HepG2 (cell line): Measurements from ENCODE around the gene THEMIS. TPM values are rescaled to one million over a fixed set of nuclear protein-coding genes. Genes with fewer than 3 reads are reported as not detected.
A peak's percentile ranks its signal among the peaks of the same experiment; 100 is the strongest.

Experiments
- ATAC-seq: fragments of 200-7000 bp; cut with Tn5 transposase; 3 replicates; pipeline ENCODE4 v1.9.1; 2020; ENCODE audit warnings: mild to moderate bottlenecking, moderate library complexity
- BruUV-seq: library from RNA; stranded (reverse); fragments of 400-500 nt; replicated peaks from 2 replicates; lab custom pipeline; 2021; lab: Mats Ljungman, UMichigan
- CTCF ChIA-PET: fragments of 300-600 bp; formaldehyde crosslinking; extraction: SDS; loops from one replicate; lab custom pipeline; 2021; ENCODE audit warnings: low total read pairs, inconsistent platforms, low intra/inter-chr PET ratio; lab: Yijun Ruan, JAX
- POLR2A ChIA-PET: fragments of 350-600 bp; sonication (Branson Sonifier 250); formaldehyde crosslinking; loops from one replicate; lab custom pipeline; 2020; ENCODE audit warnings: antibody characterized with exemption, inconsistent platforms; lab: Yijun Ruan, JAX
- DNase-seq: peaks from one replicate; pipeline ENCODE4 v3.0.0-alpha.2; 2015; ENCODE audit warnings: low spot score
- FAIRE-seq: peaks from 3 replicates; lab custom pipeline; 2011; peaks lifted over from hg19 to GRCh38; lab: Jason Lieb, UNC
- H2AFZ ChIP-seq: one replicate; pipeline ENCODE4 v1.6.1; 2011; ENCODE audit warnings: low read length, inconsistent platforms
- H3K27ac ChIP-seq: fragments of 300-600 bp; 3 replicates; pipeline ENCODE4 v1.8.0; 2011; ENCODE audit warnings: mixed run types, mild to moderate bottlenecking, mixed read lengths, low read length, inconsistent platforms; ENCODE audit not compliant: insufficient read depth; ENCODE audit errors: extremely low read length
- H3K27me3 ChIP-seq, 2 experiments: fragments of 200-600 bp in 1 of 2; 2 replicates in 1 of 2; 3 replicates in 1 of 2; pipeline versions ENCODE4 v1.6.0 to v1.8.0; 2011; ENCODE audit warnings: low read length in 2 of 2, mild to moderate bottlenecking in 2 of 2, moderate library complexity in 2 of 2, inconsistent platforms in 1 of 2; ENCODE audit not compliant: insufficient read depth in 2 of 2, control insufficient read depth in 1 of 2
- H3K36me3 ChIP-seq, 2 experiments: fragments of 200-600 bp in 1 of 2; replicated peaks in 1 of 2; 2 replicates in 1 of 2; 3 replicates in 1 of 2; pipeline versions ENCODE4 v1.5.1 to v1.8.0; 2011; ENCODE audit warnings: low read length in 2 of 2, inconsistent platforms in 1 of 2; ENCODE audit not compliant: insufficient read depth in 2 of 2, control insufficient read depth in 1 of 2
- H3K4me1 ChIP-seq: 2 replicates; pipeline ENCODE4 v1.5.1; 2012; ENCODE audit warnings: low read length, inconsistent platforms; ENCODE audit not compliant: insufficient read depth
- H3K4me2 ChIP-seq: 2 replicates; pipeline ENCODE4 v1.6.0; 2011; ENCODE audit warnings: low read depth, low read length, inconsistent platforms
- H3K4me3 ChIP-seq, 3 experiments: fragments of 200-600 bp in 1 of 3; sonication (generic), shearing (Covaris generic) in 1 of 3; replicated peaks in 1 of 3; 2 replicates each; pipeline ENCODE4 v1.5.1; 2011 to 2016; ENCODE audit warnings: low read length in 3 of 3, inconsistent platforms in 2 of 3, low read depth in 2 of 3, mild to moderate bottlenecking in 2 of 3, control low read depth in 1 of 3, mixed read lengths in 1 of 3; ENCODE audit not compliant: insufficient read depth in 1 of 3
- H3K79me2 ChIP-seq: one replicate; pipeline ENCODE4 v1.6.1; 2011; ENCODE audit warnings: low read length, inconsistent platforms; ENCODE audit not compliant: insufficient read depth
- H3K9ac ChIP-seq: 2 replicates; pipeline ENCODE4 v1.6.0; 2011; ENCODE audit warnings: mild to moderate bottlenecking, low read depth, low read length, inconsistent platforms; ENCODE audit not compliant: insufficient read depth
- H3K9me3 ChIP-seq: 2 replicates; pipeline ENCODE4 v1.5.1; 2012; ENCODE audit warnings: mild to moderate bottlenecking, low read length
- H4K20me1 ChIP-seq: 2 replicates; pipeline ENCODE4 v1.6.0; 2011; ENCODE audit warnings: inconsistent platforms, mild to moderate bottlenecking, low read length, moderate library complexity; ENCODE audit not compliant: insufficient read depth
- MAFK ChIP-seq, 2 experiments: IDR thresholded peaks in 1 of 2; conservative IDR thresholded peaks in 1 of 2; 2 replicates each; pipeline ENCODE4 v1.6.1; 2011; ENCODE audit warnings: improper control_type of control experiment in 2 of 2, low read length in 2 of 2
- MTF2 ChIP-seq: sonication (generic); formaldehyde crosslinking; IDR thresholded peaks from 2 replicates; pipeline ENCODE4 v1.5.0; 2020; ENCODE audit warnings: missing genetic modification reagents, borderline replicate concordance
- NFE2L2 ChIP-seq: fragments of 150-350 bp; IDR thresholded peaks from 2 replicates; pipeline ENCODE4 v1.6.1; 2014; ENCODE audit warnings: low read length
- NR0B2 ChIP-seq: sonication (generic); formaldehyde crosslinking; IDR thresholded peaks from 2 replicates; pipeline ENCODE4 v1.4.0; 2020; ENCODE audit warnings: mild to moderate bottlenecking, missing genetic modification reagents
- PAWR ChIP-seq: sonication (generic); formaldehyde crosslinking; IDR thresholded peaks from 2 replicates; pipeline ENCODE4 v1.4.0; 2020; ENCODE audit warnings: missing genetic modification reagents, mild to moderate bottlenecking, borderline replicate concordance
- RBM22 ChIP-seq: fragments of 200-400 bp; formaldehyde crosslinking; optimal IDR thresholded peaks from 2 replicates; pipeline ENCODE3; 2017; ENCODE audit warnings: mild to moderate bottlenecking, low read length, moderate library complexity
- SP140L ChIP-seq: sonication (generic); formaldehyde crosslinking; IDR thresholded peaks from 2 replicates; pipeline ENCODE4 v1.4.0; 2020; ENCODE audit warnings: missing genetic modification reagents, borderline replicate concordance
- ZMAT3 ChIP-seq: sonication (generic); formaldehyde crosslinking; conservative IDR thresholded peaks from 2 replicates; pipeline ENCODE4 v1.7.0; 2021; ENCODE audit warnings: missing genetic modification reagents
- ZNF251 ChIP-seq: sonication (generic); formaldehyde crosslinking; IDR thresholded peaks from 2 replicates; pipeline ENCODE4 v1.9.0; 2021; ENCODE audit warnings: mild to moderate bottlenecking, missing genetic modification reagents
- ZNF530 ChIP-seq: sonication (generic); formaldehyde crosslinking; IDR thresholded peaks from 2 replicates; pipeline ENCODE4 v1.5.0; 2020; ENCODE audit warnings: low read depth, mild to moderate bottlenecking, missing genetic modification reagents
- ZNF563 ChIP-seq: sonication (generic); formaldehyde crosslinking; IDR thresholded peaks from 2 replicates; pipeline ENCODE4 v1.8.0; 2022; ENCODE audit warnings: mild to moderate bottlenecking, moderate library complexity, missing genetic modification reagents
- ZNF704 ChIP-seq: sonication (generic); formaldehyde crosslinking; IDR thresholded peaks from 2 replicates; pipeline ENCODE4 v1.8.1; 2023; ENCODE audit warnings: mild to moderate bottlenecking, inconsistent platforms, moderate library complexity, missing genetic modification reagents, borderline replicate concordance
- WGBS: methylation state at CpG from one replicate; pipeline ENCODE4 v1.1.6; 2017; ENCODE audit warnings: low lambda C conversion rate; 5-methylcytosine and 5-hydroxymethylcytosine counted together
- in situ Hi-C: cut with HindIII; loops from 2 replicates; pipeline ENCODE4 v1.10.0; 2017; ENCODE audit warnings: low pct_unique_long_range_greater_than_20kb; ENCODE audit not compliant: extremely low pct_ligation_motif_present
- intact Hi-C: fragments of 100-400 bp; cut with micrococcal nuclease; formaldehyde crosslinking; loops from one replicate; pipeline ENCODE4 v1.10.0; 2022; ENCODE audit not compliant: unreplicated experiment
- polyA plus RNA-seq, 8 experiments: library from polyadenylated mRNA; depleted of rRNA in 3 of 8; stranded (reverse) in 7 of 8; unstranded in 1 of 8; fragments of >200 nt; fragmentation: Illumina TruSeq in 4 of 8; extraction: Trizol in 4 of 8; gene quantifications; 2 replicates each; pipeline versions ENCODE4 v1.2.1 to v1.2.3, GENCODE V29; 2011 to 2016; ENCODE audit warnings: low read depth in 4 of 8, missing spikeins in 1 of 8, mixed read lengths in 1 of 8; ENCODE audit not compliant: insufficient read depth in 1 of 8
- total RNA-seq, 5 experiments: library from RNA; depleted of rRNA; stranded (reverse); fragments of >200 nt; fragmentation: Illumina TruSeq; extraction: Trizol; gene quantifications; 2 replicates each; pipeline ENCODE4 v1.2.3, GENCODE V29; 2016; ENCODE audit warnings: low read depth in 1 of 5

The THEMIS gene
- total and polyA plus RNA-seq, 2 of the 13 experiments (the other 11 are each of a cell fraction or from before 2014, with no cell fraction given) = not detected

- Histone ChIP-seq H2AFZ (no peak overlapping the region), H3K4me2 (no peak overlapping the region), H3K9ac (no peak overlapping the region), H3K4me3 (no peak overlapping the region), H3K9me3 (no peaks in the 10 kb centered on the region), H3K27ac (no peak overlapping the region), H4K20me1 (no peaks in the 10 kb centered on the region), H3K36me3 (no peaks in the 10 kb centered on the region), H3K27me3 (no peaks in the 10 kb centered on the region; a peak in 1 of 5 replicates), H3K79me2 (no peaks in the 10 kb centered on the region), H3K4me1 (no peaks in the 10 kb centered on the region)
- intact Hi-C loops = no loop called here
- in situ Hi-C loops = no loop called here
- POLR2A ChIA-PET = no interaction called here
- CTCF ChIA-PET = no interaction called here
- ATAC-seq (no peak), DNase-seq (no peak), FAIRE-seq (no peak)
- 51% methylated on average over 2 of the region's 2 CpGs for WGBS
- no peak for TF ChIP-seq ZNF251 (CRISPR knock-in tag)
- TF ChIP-seq NFE2L2 = peak; percentile 66
- peak; percentile 52 to 64 for TF ChIP-seq MAFK (conservative IDR thresholded peaks at IDR 0.05 in 1 of 2, IDR thresholded peaks at IDR 0.05 in 1 of 2; ENCODE audit: low read length in 2 of 2)
- BruUV-seq = no TSS peak
Observed at GRCh38 chr6:127946388-127946787, 45.5 kb upstream of the THEMIS start.

GRCh38 chr6:127945434-127946097, 44.7 kb upstream of the THEMIS start:
- Histone ChIP-seq H3K9ac (no peak overlapping the region), H3K27ac (no peak overlapping the region), H3K4me1 (no peaks in the 10 kb centered on the region), H4K20me1 (no peaks in the 10 kb centered on the region), H3K79me2 (no peaks in the 10 kb centered on the region), H2AFZ (no peak overlapping the region), H3K9me3 (no peaks in the 10 kb centered on the region), H3K4me3 (no peak overlapping the region), H3K36me3 (no peaks in the 10 kb centered on the region), H3K27me3 (no peaks in the 10 kb centered on the region; a peak in 1 of 5 replicates), H3K4me2 (no peak overlapping the region)
- TF ChIP-seq ZNF530 (CRISPR knock-in tag) = no peak
- no peak for TF ChIP-seq ZNF704 (CRISPR knock-in tag)
- no peak for TF ChIP-seq RBM22
- no peak for TF ChIP-seq PAWR (CRISPR knock-in tag)
- TF ChIP-seq ZNF563 = no peak
- no peak for TF ChIP-seq NR0B2 (CRISPR knock-in tag)
- TF ChIP-seq MTF2 = no peak
- TF ChIP-seq ZMAT3 (CRISPR knock-in tag) = no peak
- no peak for TF ChIP-seq SP140L (CRISPR knock-in tag)
- FAIRE-seq (no peak), ATAC-seq (no peak), DNase-seq (no peak)
- BruUV-seq = no TSS peak
- in situ Hi-C loops (no loop called here), intact Hi-C loops (no loop called here)
- 8% methylated on average over 3 of the region's 3 CpGs for WGBS
- ChIA-PET POLR2A (no interaction called here), CTCF (no interaction called here)
